Lower lobe of right lung (tissue), 2 donors: Measurements from ENCODE around the gene MKNK2. TPM values are rescaled to one million over a fixed set of nuclear protein-coding genes. Genes with fewer than 3 reads are reported as not detected.

Experiments used
- ATAC-seq, 2 donors: fragments of 200-7000 bp; cut with Tn5 transposase; one replicate each; pipeline ENCODE4 v1.9.1; 2020 to 2022; ENCODE audit warnings: mild to moderate bottlenecking in 2 of 2, moderate library complexity in 2 of 2
- DNase-seq: peaks from one replicate; pipeline ENCODE4 v3.0.0-alpha.2; 2020
- H3K27ac ChIP-seq: fragments of 200-600 bp; one replicate; pipeline ENCODE4 v1.8.0; 2022
- H3K27me3 ChIP-seq: fragments of 200-600 bp; one replicate; pipeline ENCODE4 v1.8.0; 2022; ENCODE audit warnings: low read depth
- H3K36me3 ChIP-seq: fragments of 200-600 bp; one replicate; pipeline ENCODE4 v1.8.0; 2022; ENCODE audit warnings: mild to moderate bottlenecking
- H3K4me1 ChIP-seq: fragments of 200-600 bp; one replicate; pipeline ENCODE4 v1.8.0; 2022
- H3K4me3 ChIP-seq: fragments of 200-600 bp; one replicate; pipeline ENCODE4 v1.8.0; 2022; ENCODE audit warnings: mild to moderate bottlenecking
- H3K9me3 ChIP-seq: fragments of 200-600 bp; one replicate; pipeline ENCODE4 v1.8.0; 2022
- CTCF ChIP-seq: fragments of 200-600 bp; IDR thresholded peaks from one replicate; pipeline ENCODE4 v1.8.0; 2022; ENCODE audit warnings: antibody characterized with exemption, mild to moderate bottlenecking
- intact Hi-C: fragments of 100-400 bp; cut with DNase I; formaldehyde crosslinking; loops from one replicate; pipeline ENCODE4 v1.11.0; 2022
- total RNA-seq: library from RNA; stranded (reverse); fragmentation: NEBNext Ultra II Directional; extraction: Animal tissue kit (Norgen Biotek cat#: 25700); gene quantifications from one replicate; pipeline ENCODE4 v1.2.1, GENCODE V29; 2021
- donor health status: DM: no; HTN: yes; CAD: no; lungs with severe emphysema.

Gene MKNK2
- total RNA-seq, 1 donor from 2014 or later = 268 TPM

GRCh38 chr19:2062389-2062729 is 11.3 kb upstream of the MKNK2 start:
- DNase-seq (no peak), ATAC-seq (no peak)
- H3K4me3 ChIP-seq = peak overlapping the region; percentile 79
- peaks cover 60% of the 10 kb centered on the region for H3K4me1 ChIP-seq
- no peaks in the 10 kb centered on the region for H3K36me3 ChIP-seq
- no peak for TF ChIP-seq CTCF
- intact Hi-C loops = no loop called here
- H3K27ac ChIP-seq = peak overlapping the region; percentile 100
- no peaks in the 10 kb centered on the region for H3K27me3 ChIP-seq
- no peaks in the 10 kb centered on the region for H3K9me3 ChIP-seq

GRCh38 chr19:2061495-2062388 is 10.7 kb upstream of the MKNK2 start:
- Histone ChIP-seq H3K4me1 (peaks cover 66% of the 10 kb centered on the region), H3K27ac (peak overlapping the region; percentile 100), H3K27me3 (no peaks in the 10 kb centered on the region), H3K4me3 (peak overlapping the region; percentile 79), H3K36me3 (no peaks in the 10 kb centered on the region), H3K9me3 (no peaks in the 10 kb centered on the region)
- TF ChIP-seq CTCF = no peak
- intact Hi-C loops = no loop called here
- DNase-seq = peak; percentile 99
- peak; percentile 90 to 93 for ATAC-seq

- Histone ChIP-seq H3K9me3 (no peaks in the 10 kb centered on the region), H3K36me3 (no peaks in the 10 kb centered on the region), H3K4me3 (peak overlapping the region; percentile 79), H3K4me1 (peaks cover 71% of the 10 kb centered on the region), H3K27ac (peak overlapping the region; percentile 100), H3K27me3 (no peaks in the 10 kb centered on the region)
- no peak for TF ChIP-seq CTCF
- intact Hi-C loops = no loop called here
- DNase-seq (peak; percentile 85), ATAC-seq (peak; percentile 62 to 67)
These were observed 9.9 kb upstream of the MKNK2 start for GRCh38 chr19:2060884-2061494.

- no peak for TF ChIP-seq CTCF
- H3K4me1 ChIP-seq = peaks cover 80% of the 10 kb centered on the region
- ATAC-seq (peak; percentile 76 to 80), DNase-seq (peak; percentile 92)
- peak overlapping the region; percentile 79 for H3K4me3 ChIP-seq
- H3K9me3 ChIP-seq = no peaks in the 10 kb centered on the region
- H3K27ac ChIP-seq = peak overlapping the region; percentile 100
- no peaks in the 10 kb centered on the region for H3K36me3 ChIP-seq
- intact Hi-C loops = no loop called here
- no peaks in the 10 kb centered on the region for H3K27me3 ChIP-seq
These were observed 8.6 kb upstream of the MKNK2 start for GRCh38 chr19:2059422-2060201.

- Histone ChIP-seq H3K4me3 (peak overlapping the region; percentile 79), H3K36me3 (no peaks in the 10 kb centered on the region)
- ATAC-seq = no peak
These were observed 7.8 kb upstream of the MKNK2 start for GRCh38 chr19:2058570-2059421.

More at GRCh38 chr19:2058570-2059421, 7.8 kb upstream of the MKNK2 start:
- intact Hi-C loops = no loop called here
- TF ChIP-seq CTCF = no peak
- no peaks in the 10 kb centered on the region for H3K9me3 ChIP-seq
- peak overlapping the region; percentile 100 for H3K27ac ChIP-seq
- H3K27me3 ChIP-seq = no peaks in the 10 kb centered on the region
- H3K4me1 ChIP-seq = peaks cover 80% of the 10 kb centered on the region
- DNase-seq = no peak
